ENCODE results near the gene CTSH. TPM values are rescaled to one million over a fixed set of nuclear protein-coding genes. Genes with fewer than 3 reads are reported as not detected.
A peak's percentile ranks its signal among the peaks of the same experiment; 100 is the strongest.
"Not testable (repeated sequence)": the region's sequence is repeated elsewhere in the genome, so short reads cannot be mapped to it uniquely, and the experiment has no call there.

Gene CTSH
- total and polyA plus RNA-seq, 2 donors (not counting 1 experiment from before 2014, with no cell fraction given), result 5.3 to 6.9 TPM

- Histone ChIP-seq H3K4me1 (ENCODE audit: control insufficient read depth, extremely low read depth, insufficient read depth, low read length) (peaks cover 8% of the 10 kb centered on the region), H3K9me3 (ENCODE audit: control insufficient read depth, insufficient read depth, low read depth, low read length) (no peaks in the 10 kb centered on the region), H3K79me2 (ENCODE audit: control insufficient read depth, insufficient read depth, low read length) (peaks cover 100% of the 10 kb centered on the region), H2AFZ (ENCODE audit: low read length) (no peak overlapping the region), H3K4me2 (ENCODE audit: extremely low read depth, insufficient read depth, low read length) (no peak overlapping the region), H3K27ac (ENCODE audit: insufficient read depth, low read length) (no peak overlapping the region), H3K36me3 (ENCODE audit: control insufficient read depth, insufficient read depth, low read length) (peaks cover 4% of the 10 kb centered on the region), H3K4me3 (replicated peaks in 1 of 4; ENCODE audit: control extremely low read depth in 1 of 4, insufficient read depth in 1 of 4, low read depth in 3 of 4, low read length in 4 of 4) (no peak overlapping the region), H4K20me1 (ENCODE audit: control insufficient read depth, extremely low read depth, insufficient read depth, low read length) (peaks cover 12% of the 10 kb centered on the region), H3K9ac (ENCODE audit: insufficient read depth, low read length) (no peak overlapping the region), H3K27me3 (ENCODE audit: control insufficient read depth, insufficient read depth, low read length) (no peaks in the 10 kb centered on the region)
- peak; percentile 56 to 69 for DNase-seq (ENCODE audit: low read depth in 2 of 2)
- TF ChIP-seq EZH2 (IDR thresholded peaks at IDR 0.05; ENCODE audit: low read length, missing control alignments) (no peak), CTCF (conservative IDR thresholded peaks at IDR 0.05 in 1 of 2, IDR thresholded peaks at IDR 0.05 in 1 of 2; ENCODE audit: low read depth in 1 of 2, low read length in 2 of 2) (no peak)
These were observed 64.7 kb downstream of the CTSH start for GRCh38 chr15:78880242-78880533.

- TF ChIP-seq CTCF (conservative IDR thresholded peaks at IDR 0.05 in 1 of 2, IDR thresholded peaks at IDR 0.05 in 1 of 2; ENCODE audit: low read depth in 1 of 2, low read length in 2 of 2), result no peak
- TF ChIP-seq EZH2 (IDR thresholded peaks at IDR 0.05; ENCODE audit: low read length, missing control alignments), result no peak
- H3K36me3 ChIP-seq (ENCODE audit: control insufficient read depth, insufficient read depth, low read length), result peaks cover 4% of the 10 kb centered on the region
- DNase-seq (ENCODE audit: low read depth in 2 of 2), result peak; percentile 26 to 28
- peak overlapping the region; percentile 52 for H3K4me2 ChIP-seq (ENCODE audit: extremely low read depth, insufficient read depth, low read length)
- no peak overlapping the region for H3K9ac ChIP-seq (ENCODE audit: insufficient read depth, low read length)
- peaks cover 8% of the 10 kb centered on the region for H3K4me1 ChIP-seq (ENCODE audit: control insufficient read depth, extremely low read depth, insufficient read depth, low read length)
- H3K27ac ChIP-seq (ENCODE audit: insufficient read depth, low read length), result peak overlapping the region; percentile 24
- H3K4me3 ChIP-seq (replicated peaks in 1 of 4; ENCODE audit: control extremely low read depth in 1 of 4, insufficient read depth in 1 of 4, low read depth in 3 of 4, low read length in 4 of 4), result peak overlapping the region in 1 of 4 experiments; percentile 1
- H3K79me2 ChIP-seq (ENCODE audit: control insufficient read depth, insufficient read depth, low read length), result peaks cover 100% of the 10 kb centered on the region
- H4K20me1 ChIP-seq (ENCODE audit: control insufficient read depth, extremely low read depth, insufficient read depth, low read length), result peaks cover 14% of the 10 kb centered on the region
- H3K27me3 ChIP-seq (ENCODE audit: control insufficient read depth, insufficient read depth, low read length), result no peaks in the 10 kb centered on the region
- H3K9me3 ChIP-seq (ENCODE audit: control insufficient read depth, insufficient read depth, low read depth, low read length), result no peaks in the 10 kb centered on the region
- no peak overlapping the region for H2AFZ ChIP-seq (ENCODE audit: low read length)
These were observed 65.2 kb downstream of the CTSH start for GRCh38 chr15:78879517-78880241.

- H3K4me3 ChIP-seq (replicated peaks in 1 of 4; ENCODE audit: control extremely low read depth in 1 of 4, insufficient read depth in 1 of 4, low read depth in 3 of 4, low read length in 4 of 4), result peak overlapping the region in 2 of 4 experiments; percentile 40 to 95
These were observed 66.5 kb downstream of the CTSH start for GRCh38 chr15:78878356-78878755.

GRCh38 chr15:78876954-78877353, 67.9 kb downstream of the CTSH start:
- H3K27me3 ChIP-seq (ENCODE audit: control insufficient read depth, insufficient read depth, low read length); H3K9me3 ChIP-seq (ENCODE audit: control insufficient read depth, insufficient read depth, low read depth, low read length); H3K9ac ChIP-seq (ENCODE audit: insufficient read depth, low read length); DNase-seq (ENCODE audit: low read depth in 2 of 2); H3K27ac ChIP-seq (ENCODE audit: insufficient read depth, low read length); H2AFZ ChIP-seq (ENCODE audit: low read length); H3K36me3 ChIP-seq (ENCODE audit: control insufficient read depth, insufficient read depth, low read length): not testable (repeated sequence)
- peaks cover 15% of the 10 kb centered on the region for H4K20me1 ChIP-seq (ENCODE audit: control insufficient read depth, extremely low read depth, insufficient read depth, low read length)
- peaks cover 90% of the 10 kb centered on the region for H3K79me2 ChIP-seq (ENCODE audit: control insufficient read depth, insufficient read depth, low read length)
- peaks cover 10% of the 10 kb centered on the region for H3K4me1 ChIP-seq (ENCODE audit: control insufficient read depth, extremely low read depth, insufficient read depth, low read length)
- peak overlapping the region; percentile 87 for H3K4me2 ChIP-seq (ENCODE audit: extremely low read depth, insufficient read depth, low read length)
- peak overlapping the region in 2 of 4 experiments; percentile 64 to 95 for H3K4me3 ChIP-seq (replicated peaks in 1 of 4; ENCODE audit: control extremely low read depth in 1 of 4, insufficient read depth in 1 of 4, low read depth in 3 of 4, low read length in 4 of 4)

More at GRCh38 chr15:78878356-78878755, 66.5 kb downstream of the CTSH start:
- peaks cover 8% of the 10 kb centered on the region for H3K4me1 ChIP-seq (ENCODE audit: control insufficient read depth, extremely low read depth, insufficient read depth, low read length)
- no peak overlapping the region for H2AFZ ChIP-seq (ENCODE audit: low read length)
- H3K79me2 ChIP-seq (ENCODE audit: control insufficient read depth, insufficient read depth, low read length), result peaks cover 100% of the 10 kb centered on the region
- H4K20me1 ChIP-seq (ENCODE audit: control insufficient read depth, extremely low read depth, insufficient read depth, low read length), result peaks cover 15% of the 10 kb centered on the region
- H3K27me3 ChIP-seq (ENCODE audit: control insufficient read depth, insufficient read depth, low read length), result no peaks in the 10 kb centered on the region
- H3K9me3 ChIP-seq (ENCODE audit: control insufficient read depth, insufficient read depth, low read depth, low read length), result no peaks in the 10 kb centered on the region
- no peak overlapping the region for H3K9ac ChIP-seq (ENCODE audit: insufficient read depth, low read length)
- H3K27ac ChIP-seq (ENCODE audit: insufficient read depth, low read length), result no peak overlapping the region
- peak overlapping the region; percentile 61 for H3K4me2 ChIP-seq (ENCODE audit: extremely low read depth, insufficient read depth, low read length)
- peaks cover 3% of the 10 kb centered on the region for H3K36me3 ChIP-seq (ENCODE audit: control insufficient read depth, insufficient read depth, low read length)
- no peak for TF ChIP-seq CTCF (conservative IDR thresholded peaks at IDR 0.05 in 1 of 2, IDR thresholded peaks at IDR 0.05 in 1 of 2; ENCODE audit: low read depth in 1 of 2, low read length in 2 of 2)
- no peak for TF ChIP-seq EZH2 (IDR thresholded peaks at IDR 0.05; ENCODE audit: low read length, missing control alignments)
- peak; percentile 36 to 83 for DNase-seq (ENCODE audit: low read depth in 2 of 2)
